Measurements from ENCODE around the gene RAMACL.

- TF ChIP-seq, protein P1, sequence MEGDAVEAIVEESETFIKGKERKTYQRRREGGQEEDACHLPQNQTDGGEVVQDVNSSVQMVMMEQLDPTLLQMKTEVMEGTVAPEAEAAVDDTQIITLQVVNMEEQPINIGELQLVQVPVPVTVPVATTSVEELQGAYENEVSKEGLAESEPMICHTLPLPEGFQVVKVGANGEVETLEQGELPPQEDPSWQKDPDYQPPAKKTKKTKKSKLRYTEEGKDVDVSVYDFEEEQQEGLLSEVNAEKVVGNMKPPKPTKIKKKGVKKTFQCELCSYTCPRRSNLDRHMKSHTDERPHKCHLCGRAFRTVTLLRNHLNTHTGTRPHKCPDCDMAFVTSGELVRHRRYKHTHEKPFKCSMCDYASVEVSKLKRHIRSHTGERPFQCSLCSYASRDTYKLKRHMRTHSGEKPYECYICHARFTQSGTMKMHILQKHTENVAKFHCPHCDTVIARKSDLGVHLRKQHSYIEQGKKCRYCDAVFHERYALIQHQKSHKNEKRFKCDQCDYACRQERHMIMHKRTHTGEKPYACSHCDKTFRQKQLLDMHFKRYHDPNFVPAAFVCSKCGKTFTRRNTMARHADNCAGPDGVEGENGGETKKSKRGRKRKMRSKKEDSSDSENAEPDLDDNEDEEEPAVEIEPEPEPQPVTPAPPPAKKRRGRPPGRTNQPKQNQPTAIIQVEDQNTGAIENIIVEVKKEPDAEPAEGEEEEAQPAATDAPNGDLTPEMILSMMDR (IDR thresholded peaks at IDR 0.05; ENCODE audit: low read length), result no peak
- no peak for TF ChIP-seq EZH2 (IDR thresholded peaks at IDR 0.05; ENCODE audit: borderline replicate concordance, low read length)
Measured at GRCh38 chr6:166596776-166597507, 10.5 kb upstream of the RAMACL start.

Measured in OCI-LY1 (cell line).